SW480 (cell line): ENCODE results near the gene NXPE4.

Experiments used
- DNase-seq: peaks from one replicate; pipeline ENCODE4 v3.0.0-alpha.2; 2016; ENCODE audit warnings: low spot score

Gene NXPE4

DNA sequence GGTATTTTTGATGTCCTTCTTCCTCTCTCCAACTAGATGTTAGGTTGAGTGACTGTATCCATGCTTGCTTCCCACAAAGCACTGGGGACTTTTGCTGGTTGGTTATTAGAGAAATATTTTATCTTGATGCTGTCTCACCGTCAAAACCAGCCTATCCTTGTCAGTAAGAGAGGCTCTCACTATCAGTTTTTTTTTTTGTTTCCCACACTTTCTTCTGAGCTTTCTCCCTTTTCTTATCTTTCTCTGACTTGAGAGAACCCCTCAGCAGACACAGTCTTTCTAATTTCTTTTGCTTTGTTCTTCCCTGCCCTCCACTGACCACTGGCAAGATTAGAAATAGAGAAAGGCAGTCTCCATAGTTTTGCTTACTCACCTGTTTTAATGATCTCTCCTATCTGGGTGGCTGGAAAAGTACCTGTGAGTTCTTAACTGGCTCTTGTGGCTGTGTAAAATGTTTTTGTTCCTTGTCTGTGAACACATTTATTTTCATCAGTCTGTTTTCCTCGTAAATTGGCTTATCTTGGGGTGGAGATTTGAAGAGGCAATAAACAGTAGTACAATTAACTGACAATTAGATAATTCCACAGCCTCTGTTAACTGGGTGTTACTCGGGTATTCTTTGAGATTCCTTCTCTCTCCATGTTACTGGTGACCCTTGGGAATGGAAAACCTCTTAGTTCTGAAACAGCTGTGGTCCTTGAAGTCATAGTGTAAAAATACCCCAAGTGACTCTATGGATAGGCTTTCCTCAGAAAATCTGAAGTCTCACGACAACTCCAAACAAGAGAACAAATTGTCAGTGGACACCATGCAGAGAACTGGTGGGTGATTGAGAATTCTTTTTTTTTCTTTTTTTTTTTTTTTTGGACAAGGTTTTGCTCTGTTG, 35.9 kb downstream of the NXPE4 start, which contains the start of gene NXPE1:
NXPE1 (minus strand) TSS at position 457 of the 886 bp plus-strand sequence. CDS start 8,680 bp downstream, outside the sequence.
- DNase-seq: no peak

DNA sequence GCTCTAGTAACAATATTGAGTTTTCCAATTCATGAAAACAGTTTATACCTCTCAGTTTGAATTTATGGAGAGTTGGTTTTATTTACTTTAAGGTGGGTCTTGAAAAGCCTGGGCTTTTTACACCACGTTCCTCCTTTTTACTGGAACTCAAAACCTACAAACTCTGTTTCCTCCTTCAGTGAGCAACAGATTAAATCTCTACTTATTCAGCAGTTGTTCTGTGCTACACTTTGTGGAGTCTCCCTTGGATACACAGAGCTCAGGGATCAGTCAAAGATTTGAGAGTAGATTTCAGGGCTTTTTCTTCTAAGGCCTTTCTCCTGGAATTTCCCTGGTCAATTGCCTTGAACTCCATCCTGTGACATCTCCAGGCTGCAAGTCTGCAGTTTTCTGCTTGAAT, 39.5 kb downstream of the NXPE4 start:
- no peak for DNase-seq

DNA sequence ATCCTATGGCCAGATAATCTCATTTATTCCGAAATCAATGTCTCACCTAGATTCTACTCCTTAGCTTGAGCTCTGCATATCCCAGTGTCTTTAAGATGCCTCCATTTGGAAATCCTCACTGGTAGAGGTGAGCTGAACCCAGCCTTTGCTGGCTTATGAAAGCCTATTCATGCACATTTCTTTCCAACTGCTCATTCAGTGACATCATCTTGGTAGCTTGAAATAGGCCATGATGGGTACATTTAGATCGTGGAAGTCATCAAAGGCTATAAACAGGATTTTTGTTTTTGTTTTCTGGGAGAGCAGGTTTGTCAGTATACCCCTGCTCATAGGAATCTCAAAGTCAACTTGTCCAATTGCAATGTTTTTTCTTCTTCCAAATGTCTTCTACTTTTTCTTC, 41.9 kb downstream of the NXPE4 start:
- DNase-seq: no peak

DNA sequence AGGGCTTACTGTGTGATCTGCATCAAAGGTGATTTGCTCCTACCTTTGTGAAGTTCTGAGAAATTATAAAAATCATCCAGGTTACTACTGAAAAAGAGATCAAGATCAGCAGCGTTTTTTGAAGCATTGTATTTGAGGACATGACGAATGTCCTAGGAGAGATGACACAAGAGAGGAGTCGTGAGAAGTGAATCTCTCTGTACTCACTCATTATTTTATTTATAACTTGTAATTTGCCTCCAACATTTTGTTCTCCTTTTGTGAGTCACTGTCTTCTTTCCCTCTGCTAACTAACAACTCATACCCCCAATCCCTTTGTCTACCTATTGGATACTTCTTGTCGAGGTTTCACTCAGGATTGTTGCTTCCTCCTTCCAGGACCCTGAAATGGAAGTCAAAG, 44.5 kb downstream of the NXPE4 start:
- no peak for DNase-seq

DNA sequence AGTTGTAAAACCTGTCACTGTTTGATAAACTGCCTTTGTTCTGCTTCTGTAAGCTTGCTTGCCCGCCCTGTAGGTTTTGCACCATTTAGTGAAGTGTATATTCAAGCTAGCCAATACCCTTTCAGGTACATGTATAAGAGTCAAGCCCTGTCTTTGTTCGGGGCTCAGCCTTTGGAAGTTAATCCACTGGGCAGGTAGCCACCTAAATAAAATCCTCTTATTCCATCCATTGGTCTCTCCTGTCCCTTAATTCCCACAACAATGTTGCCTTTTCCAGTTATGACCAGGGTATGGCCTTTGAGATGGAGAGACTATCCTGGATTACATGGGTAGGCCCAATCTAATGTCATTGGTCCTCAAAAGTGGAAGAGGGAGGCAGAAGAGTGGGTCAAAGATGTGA, 69.9 kb downstream of the NXPE4 start:
- no peak for DNase-seq

DNA sequence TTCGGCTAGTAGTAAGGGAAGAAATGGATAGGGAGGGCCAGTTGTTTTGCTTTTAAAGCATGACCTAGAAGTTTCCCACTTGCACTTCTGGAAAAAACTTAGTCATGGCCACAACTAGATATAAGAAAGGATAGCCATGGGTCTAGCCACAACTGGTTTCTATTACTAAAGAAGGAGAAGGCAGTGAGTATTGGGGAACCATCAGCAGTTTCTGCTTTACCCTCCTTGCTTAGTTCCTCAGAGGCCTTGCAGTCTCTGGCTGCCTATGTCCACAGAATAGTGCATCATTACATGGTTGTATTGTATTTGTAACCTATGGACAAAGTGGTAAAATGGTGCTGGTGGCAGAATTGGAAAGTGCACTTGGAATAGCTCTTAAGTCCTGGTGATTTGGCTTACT, 71.5 kb downstream of the NXPE4 start:
- DNase-seq: no peak

DNA sequence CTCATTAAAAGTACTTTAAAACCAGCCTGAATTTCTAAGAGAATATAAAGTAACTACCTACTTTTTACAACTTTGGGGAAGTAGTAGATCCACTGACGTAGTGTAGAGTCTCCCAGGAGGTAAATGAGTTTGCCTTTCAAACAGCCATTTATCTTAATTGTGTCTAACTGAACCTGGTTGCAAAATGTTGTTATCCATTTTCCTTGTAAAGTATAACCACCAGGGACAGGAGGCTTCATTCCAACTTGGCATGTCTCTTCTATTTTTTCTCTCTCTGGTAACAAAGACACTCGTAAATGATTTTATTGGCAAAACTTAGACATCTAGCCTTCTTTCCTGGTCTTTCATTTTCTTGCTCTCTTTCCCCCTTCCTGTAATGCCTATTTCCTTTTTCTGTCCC, 72.8 kb downstream of the NXPE4 start:
- no peak for DNase-seq
